NCI-H1694 treated with DMSO at 0.1 percent for 48 hours (cell line): Measurements from ENCODE around the gene GARNL3.

Experiments
- DNase-seq: peaks from one replicate; lab custom pipeline; 2025; lab: John Stamatoyannopoulos, UW

Gene GARNL3

GRCh38 chr9:127264462-127265219 is at the start of gene GARNL3:
TSS of gene GARNL3 (plus strand) at chr9:127264774. CDS start at chr9:127264878, 104 bp downstream.
- DNase-seq = peak; percentile 44

- no peak for DNase-seq
Measured at GRCh38 chr9:127215268-127216209, 49.0 kb upstream of the GARNL3 start.

GRCh38 chr9:127216210-127216887 is 48.2 kb upstream of the GARNL3 start:
- no peak for DNase-seq

GRCh38 chr9:127216888-127217217 is 47.7 kb upstream of the GARNL3 start:
- DNase-seq = no peak

- no peak for DNase-seq
Measured at GRCh38 chr9:127218818-127219217, 45.8 kb upstream of the GARNL3 start.

- DNase-seq = no peak
Measured at GRCh38 chr9:127219520-127219919, 45.1 kb upstream of the GARNL3 start.

- DNase-seq = no peak
Measured at GRCh38 chr9:127221695-127222094, 42.9 kb upstream of the GARNL3 start.

- no peak for DNase-seq
Measured at GRCh38 chr9:127222388-127223095, 42.0 kb upstream of the GARNL3 start.

GRCh38 chr9:127223266-127223665 is 41.3 kb upstream of the GARNL3 start:
- DNase-seq = no peak

GRCh38 chr9:127223810-127224177 is 40.8 kb upstream of the GARNL3 start:
- DNase-seq = no peak

- DNase-seq = peak; percentile 29
Measured at GRCh38 chr9:127224178-127224882, 40.2 kb upstream of the GARNL3 start.

GRCh38 chr9:127224883-127225739 is 39.5 kb upstream of the GARNL3 start:
- peak; percentile 69 for DNase-seq

GRCh38 chr9:127225801-127226625 is 38.6 kb upstream of the GARNL3 start:
- no peak for DNase-seq

- DNase-seq = no peak
Measured at GRCh38 chr9:127229691-127230417, 34.7 kb upstream of the GARNL3 start.

- DNase-seq = no peak
Measured at GRCh38 chr9:127231666-127232065, 32.9 kb upstream of the GARNL3 start.

GRCh38 chr9:127232833-127233549 is 31.6 kb upstream of the GARNL3 start:
- no peak for DNase-seq

GRCh38 chr9:127233550-127233949 is 31.0 kb upstream of the GARNL3 start:
- no peak for DNase-seq

GRCh38 chr9:127233989-127234388 is 30.6 kb upstream of the GARNL3 start:
- no peak for DNase-seq
